Omental fat pad (tissue), 4 donors: Measurements from ENCODE around the gene DOCK2. TPM values are rescaled to one million over a fixed set of nuclear protein-coding genes. Genes with fewer than 3 reads are reported as not detected.

Experiments used
- ATAC-seq: fragments of 150-250 bp; one replicate; pipeline ENCODE4 v1.9.1; 2016; ENCODE audit warnings: mild to moderate bottlenecking, moderate library complexity; ENCODE audit not compliant: low FRiP score
- DNase-seq: peaks from one replicate; pipeline ENCODE4 v3.0.0-alpha.2; 2019; ENCODE audit warnings: low spot score
- CTCF ChIP-seq, 3 donors: fragments of 450-650 bp; IDR thresholded peaks; one replicate each; pipeline ENCODE4 v1.5.1; 2016 to 2017; ENCODE audit warnings: antibody characterized with exemption in 3 of 3, mild to moderate bottlenecking in 3 of 3, moderate library complexity in 2 of 3
- total RNA-seq, 4 donors: library from RNA; depleted of rRNA; stranded (reverse); fragments of >200 nt; gene quantifications; one replicate each; pipeline ENCODE4 v1.1.0, GENCODE V29; 2016

DOCK2 gene
- total RNA-seq, 4 donors from 2014 or later = 28.4 to 55.6 (median 41.3) TPM

- TF ChIP-seq CTCF (IDR thresholded peaks at IDR 0.05) = no peak
- DNase-seq (no peak), ATAC-seq (no peak)
Observed at GRCh38 chr5:169696621-169697510, 59.8 kb downstream of the DOCK2 start.

GRCh38 chr5:169697511-169697890, 60.4 kb downstream of the DOCK2 start:
- DNase-seq = no peak
- no peak for ATAC-seq
- TF ChIP-seq CTCF (IDR thresholded peaks at IDR 0.05) = no peak

DNA sequence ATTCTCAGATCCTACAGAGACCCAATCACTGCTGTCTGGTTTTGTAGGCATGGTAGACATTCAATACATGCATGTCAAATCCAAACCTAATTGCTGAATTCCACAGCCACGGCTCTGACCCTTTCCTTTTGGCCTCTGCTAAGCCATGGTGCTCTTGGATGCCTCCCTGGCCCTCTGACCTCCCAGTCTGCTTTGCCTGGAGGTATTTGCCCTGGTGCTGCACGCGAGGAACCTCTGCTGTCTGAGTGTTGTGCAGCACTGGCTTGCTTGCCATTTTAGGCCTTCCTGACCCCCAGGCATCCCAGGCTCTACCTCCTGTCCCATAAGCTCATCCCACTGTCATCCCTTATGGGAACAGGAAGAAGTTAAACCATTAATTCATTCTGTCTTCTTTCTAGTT, 60.9 kb downstream of the DOCK2 start:
- ATAC-seq (no peak), DNase-seq (no peak)
- TF ChIP-seq CTCF (IDR thresholded peaks at IDR 0.05) = no peak

DNA sequence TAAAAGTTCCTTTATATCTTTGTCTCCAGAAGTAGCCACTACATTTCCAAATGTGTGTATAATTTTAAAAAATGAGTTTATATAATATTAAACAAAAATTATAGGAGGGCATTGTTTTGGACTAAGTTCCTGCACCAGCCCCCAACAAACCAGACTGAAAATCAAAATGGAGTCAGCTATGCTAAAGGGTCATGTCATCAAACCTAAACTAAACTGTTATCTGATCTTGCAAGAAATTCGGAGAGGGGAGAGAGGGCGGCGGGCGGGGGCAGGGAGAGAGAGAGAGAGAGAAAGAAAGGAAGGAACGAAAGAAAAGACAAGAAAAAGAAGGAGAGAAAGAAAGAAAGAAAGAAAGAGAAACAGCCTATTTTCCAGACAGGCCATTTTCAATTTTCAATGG, 63.5 kb downstream of the DOCK2 start:
- ATAC-seq = no peak
- TF ChIP-seq CTCF (IDR thresholded peaks at IDR 0.05) = no peak
- DNase-seq = no peak

DNA sequence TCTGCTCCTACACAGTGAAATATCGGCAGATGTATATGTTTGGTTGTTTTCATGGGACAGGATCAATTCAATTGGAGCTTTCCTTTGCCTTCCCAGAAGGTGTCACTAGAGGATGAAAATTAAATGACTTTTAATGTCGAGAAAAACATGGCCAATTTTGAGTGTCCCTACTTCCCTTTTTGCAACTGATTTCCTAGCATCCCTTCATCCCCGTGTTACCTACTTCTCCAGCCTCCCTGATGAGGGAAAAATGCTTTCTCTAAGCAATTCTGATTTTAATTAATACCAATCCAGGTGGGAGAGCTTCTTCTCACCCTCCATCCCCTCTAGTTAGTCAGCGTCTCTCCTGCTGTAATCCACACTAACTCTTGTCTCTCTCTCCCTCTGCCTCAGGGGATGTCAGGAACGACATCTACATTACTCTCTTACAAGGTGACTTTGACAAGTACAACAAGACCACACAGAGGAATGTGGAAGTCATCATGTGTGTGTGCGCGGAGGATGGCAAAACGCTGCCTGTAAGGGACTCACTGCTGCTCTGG, 64.9 kb downstream of the DOCK2 start:
- ATAC-seq = no peak
- no peak for TF ChIP-seq CTCF (IDR thresholded peaks at IDR 0.05)
- no peak for DNase-seq

DNA sequence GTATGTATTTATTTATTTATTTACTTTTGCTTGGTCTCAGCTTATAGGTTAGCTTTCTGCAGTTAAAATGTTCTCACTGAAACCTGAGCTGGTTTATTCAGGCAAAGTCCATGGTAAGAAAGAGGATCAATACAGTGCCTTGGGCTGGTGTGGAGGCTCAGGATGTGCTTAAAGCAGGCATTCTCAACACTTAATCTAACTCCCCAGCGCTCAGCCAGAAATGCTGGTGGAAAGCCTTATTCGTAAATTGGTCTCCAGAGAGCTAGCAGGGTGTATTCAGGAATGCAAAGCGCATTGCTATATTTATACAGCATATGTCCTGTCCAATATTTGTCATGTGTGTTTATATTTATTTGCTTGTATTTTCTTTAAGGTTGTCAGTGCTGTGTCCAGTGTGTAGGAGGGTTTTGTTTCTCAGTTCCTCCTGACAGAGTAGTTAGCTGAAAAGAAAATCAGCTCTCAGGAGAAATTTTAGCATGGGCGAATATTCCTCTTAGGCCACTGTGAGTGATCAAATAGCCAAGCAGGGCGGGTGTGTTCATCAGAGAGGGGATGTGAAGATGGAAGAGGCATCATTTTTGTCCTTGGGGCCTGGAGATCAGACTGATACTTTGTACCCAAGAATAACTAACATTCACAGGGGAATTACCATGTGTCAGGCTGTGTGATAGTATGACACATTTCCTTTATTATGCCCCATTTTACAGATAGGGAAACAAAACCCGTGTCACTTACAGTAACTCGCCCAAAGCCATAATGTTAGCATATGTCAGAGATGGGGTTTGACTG, 65.8 kb downstream of the DOCK2 start:
- no peak for ATAC-seq
- TF ChIP-seq CTCF (IDR thresholded peaks at IDR 0.05) = no peak
- no peak for DNase-seq
